ENCODE data around the gene OR8J3. TPM values are rescaled to one million over a fixed set of nuclear protein-coding genes. Genes with fewer than 3 reads are reported as not detected.

OR8J3 gene
- total and polyA plus RNA-seq, 5 experiments from 2014 or later = not detected

DNA sequence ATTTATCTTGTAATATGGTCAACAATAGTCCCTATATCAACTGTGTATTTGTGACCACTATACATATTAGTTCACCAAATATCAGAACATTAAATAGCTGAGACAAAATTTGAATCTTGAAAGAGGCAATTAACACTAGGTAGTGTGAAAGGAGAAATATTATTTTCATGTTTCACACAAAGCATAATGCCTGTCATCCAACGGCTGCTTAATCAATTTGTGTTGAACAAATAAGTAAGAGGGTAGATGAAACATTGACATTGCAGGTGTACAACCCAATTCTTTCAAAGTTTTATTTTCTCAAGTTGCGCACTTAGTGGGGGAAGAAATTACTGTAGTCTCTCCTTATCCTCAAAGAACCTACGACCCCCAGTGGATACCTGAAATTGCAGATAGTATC is 50.3 kb downstream of the OR8J3 start:
- ATAC-seq = no peak
- Mint-ChIP-seq H3K4me3 (no peak overlapping the region), H3K27me3 (no peaks in the 10 kb centered on the region), H3K4me1 (no peaks in the 10 kb centered on the region), H3K36me3 (no peaks in the 10 kb centered on the region), H3K27ac (no peak overlapping the region), H3K9me3 (peaks cover 0 to 35% (median 6%) of the 10 kb centered on the region in 9 donors)
- no peak for DNase-seq
- POLR2A ChIA-PET = no interaction called here

Other genes with a start within 250 kb of the OR8J3 start
- not detected for gene OR5W2, start 225.6 kb downstream of the OR8J3 start, total RNA-seq
- not detected for gene OR5W2, start 225.6 kb downstream of the OR8J3 start, polyA plus RNA-seq
- not detected for gene OR5I1, start 203.8 kb downstream of the OR8J3 start, total RNA-seq
- not detected for gene OR5I1, start 203.8 kb downstream of the OR8J3 start, polyA plus RNA-seq
- gene OR10AG1, start 170.3 kb downstream of the OR8J3 start, total RNA-seq = not detected
- not detected for gene OR10AG1, start 170.3 kb downstream of the OR8J3 start, polyA plus RNA-seq
- not detected for gene OR5F1, start 145.6 kb downstream of the OR8J3 start, total RNA-seq
- gene OR5F1, start 145.6 kb downstream of the OR8J3 start, polyA plus RNA-seq = not detected
- gene OR5AS1, start 112.5 kb downstream of the OR8J3 start, total RNA-seq = not detected
- gene OR5AS1, start 112.5 kb downstream of the OR8J3 start, polyA plus RNA-seq = not detected
- gene OR8I2, start 46.9 kb downstream of the OR8J3 start, total RNA-seq = not detected
- not detected for gene OR8I2, start 46.9 kb downstream of the OR8J3 start, polyA plus RNA-seq
- not detected for gene OR8H2, start 36.5 kb downstream of the OR8J3 start, total RNA-seq
- gene OR8H2, start 36.5 kb downstream of the OR8J3 start, polyA plus RNA-seq = not detected
- not detected for gene OR8H3, start 17.8 kb downstream of the OR8J3 start, total RNA-seq
- not detected for gene OR8H3, start 17.8 kb downstream of the OR8J3 start, polyA plus RNA-seq
- gene OR8K5, start 20.1 kb upstream of the OR8J3 start, total RNA-seq = not detected
- gene OR8K5, start 20.1 kb upstream of the OR8J3 start, polyA plus RNA-seq = not detected
- gene OR5J2, start 36.4 kb upstream of the OR8J3 start, total RNA-seq = not detected
- not detected for gene OR5J2, start 36.4 kb upstream of the OR8J3 start, polyA plus RNA-seq
- gene OR5T2, start 94.1 kb upstream of the OR8J3 start, total RNA-seq = not detected
- gene OR5T2, start 94.1 kb upstream of the OR8J3 start, polyA plus RNA-seq = not detected
- gene OR5T3, start 112.1 kb upstream of the OR8J3 start, total RNA-seq = not detected
- not detected for gene OR5T3, start 112.1 kb upstream of the OR8J3 start, polyA plus RNA-seq
- gene OR5T1, start 134.0 kb upstream of the OR8J3 start, total RNA-seq = not detected
- not detected for gene OR5T1, start 134.0 kb upstream of the OR8J3 start, polyA plus RNA-seq
- not detected for gene OR8H1, start 152.1 kb upstream of the OR8J3 start, total RNA-seq
- gene OR8H1, start 152.1 kb upstream of the OR8J3 start, polyA plus RNA-seq = not detected
- gene OR8K3, start 174.9 kb upstream of the OR8J3 start, total RNA-seq = not detected
- not detected for gene OR8K3, start 174.9 kb upstream of the OR8J3 start, polyA plus RNA-seq
- gene OR8K1, start 205.8 kb upstream of the OR8J3 start, total RNA-seq = not detected
- not detected for gene OR8K1, start 205.8 kb upstream of the OR8J3 start, polyA plus RNA-seq
- gene OR8J1, start 214.1 kb upstream of the OR8J3 start, total RNA-seq = not detected
- gene OR8J1, start 214.1 kb upstream of the OR8J3 start, polyA plus RNA-seq = not detected
- gene OR8U1, start 235.4 kb upstream of the OR8J3 start, total RNA-seq = not detected
- not detected for gene OR8U1, start 235.4 kb upstream of the OR8J3 start, polyA plus RNA-seq